Liver (tissue), 9 donors: Measurements from ENCODE around the gene GCNT1. TPM values are rescaled to one million over a fixed set of nuclear protein-coding genes. Genes with fewer than 3 reads are reported as not detected.

Experiments
- DNase-seq: peaks from one replicate; pipeline ENCODE4 v3.0.0-alpha.2; 2017; ENCODE audit warnings: low spot score
- H3K27ac ChIP-seq, 2 donors: one replicate each; pipeline ENCODE4 v1.7.0; 2013; ENCODE audit warnings: inconsistent platforms in 2 of 2, low read length in 2 of 2, control low read depth in 1 of 2, low read depth in 1 of 2, mild to moderate bottlenecking in 1 of 2
- H3K27me3 ChIP-seq, 4 donors: one replicate each; pipeline versions ENCODE4 v1.6.1 to v1.7.0; 2013; ENCODE audit warnings: low read length in 3 of 4, inconsistent platforms in 1 of 4, mild to moderate bottlenecking in 1 of 4, moderate library complexity in 1 of 4; ENCODE audit not compliant: control insufficient read depth in 4 of 4, insufficient read depth in 4 of 4
- H3K36me3 ChIP-seq, 4 donors: one replicate each; pipeline versions ENCODE4 v1.6.1 to v1.7.0; 2013; ENCODE audit warnings: low read length in 3 of 4, mild to moderate bottlenecking in 3 of 4, low read depth in 1 of 4, moderate library complexity in 1 of 4; ENCODE audit not compliant: control insufficient read depth in 4 of 4, insufficient read depth in 3 of 4
- H3K4me1 ChIP-seq, 4 donors: one replicate each; pipeline versions ENCODE4 v1.6.1 to v1.7.0; 2013; ENCODE audit warnings: low read length in 3 of 4, mild to moderate bottlenecking in 3 of 4, moderate library complexity in 1 of 4; ENCODE audit not compliant: control insufficient read depth in 4 of 4, insufficient read depth in 4 of 4
- H3K4me3 ChIP-seq, 3 donors: one replicate each; pipeline versions ENCODE4 v1.6.1 to v1.7.0; 2013; ENCODE audit warnings: low read length in 3 of 3, control low read depth in 1 of 3, low read depth in 1 of 3, mild to moderate bottlenecking in 1 of 3
- H3K9ac ChIP-seq, 2 donors: one replicate each; pipeline ENCODE4 v1.7.0; 2013; ENCODE audit warnings: low read length in 2 of 2, mild to moderate bottlenecking in 2 of 2, moderate library complexity in 2 of 2, control low read depth in 1 of 2, low read depth in 1 of 2
- H3K9me3 ChIP-seq, 4 donors: one replicate each; pipeline versions ENCODE4 v1.6.1 to v1.7.0; 2013; ENCODE audit warnings: low read length in 3 of 4; ENCODE audit not compliant: control insufficient read depth in 4 of 4
- ATF3 ChIP-seq: IDR thresholded peaks from 2 replicates; pipeline ENCODE4 v1.6.1; 2016; ENCODE audit warnings: antibody characterized with exemption
- CTCF ChIP-seq: fragments of 150-350 bp; IDR thresholded peaks from 2 replicates; pipeline ENCODE4 v1.5.1; 2017; ENCODE audit warnings: improper control_type of control experiment, low read depth, low read length; ENCODE audit not compliant: missing input control
- EGR1 ChIP-seq, 2 donors: IDR thresholded peaks; 2 replicates each; pipeline ENCODE4 v1.6.1; 2016 to 2018; ENCODE audit warnings: antibody characterized with exemption in 2 of 2, low read depth in 2 of 2
- FOXA1 ChIP-seq: IDR thresholded peaks from 2 replicates; pipeline ENCODE4 v1.6.1; 2016; ENCODE audit warnings: antibody characterized with exemption
- FOXA2 ChIP-seq: IDR thresholded peaks from 2 replicates; pipeline ENCODE4 v1.6.1; 2016; ENCODE audit warnings: antibody characterized with exemption
- GABPA ChIP-seq, 2 donors: IDR thresholded peaks in 1 of 2; conservative IDR thresholded peaks in 1 of 2; 2 replicates each; pipeline ENCODE4 v1.6.1; 2016; ENCODE audit warnings: antibody characterized with exemption in 2 of 2, mild to moderate bottlenecking in 1 of 2, moderate library complexity in 1 of 2
- HNF4A ChIP-seq, 2 donors: conservative IDR thresholded peaks; 2 replicates each; pipeline ENCODE4 v1.6.1; 2016; ENCODE audit warnings: antibody characterized with exemption in 2 of 2, mild to moderate bottlenecking in 2 of 2
- HNF4G ChIP-seq: IDR thresholded peaks from 2 replicates; pipeline ENCODE4 v1.6.1; 2016; ENCODE audit warnings: antibody characterized with exemption
- JUND ChIP-seq, 2 donors: IDR thresholded peaks; 2 replicates each; pipeline ENCODE4 v1.6.1; 2016; ENCODE audit warnings: antibody characterized with exemption in 2 of 2
- MAX ChIP-seq: IDR thresholded peaks from 2 replicates; pipeline ENCODE4 v1.6.1; 2016; ENCODE audit warnings: antibody characterized with exemption
- NR2F2 ChIP-seq: IDR thresholded peaks from 2 replicates; pipeline ENCODE4 v1.6.1; 2016; ENCODE audit warnings: antibody characterized with exemption
- RAD21 ChIP-seq, 2 donors: IDR thresholded peaks; 2 replicates each; pipeline ENCODE4 v1.6.1; 2016; ENCODE audit warnings: antibody characterized with exemption in 2 of 2, mild to moderate bottlenecking in 2 of 2
- RXRA ChIP-seq, 2 donors: IDR thresholded peaks; 2 replicates each; pipeline ENCODE4 v1.6.1; 2017 to 2018; ENCODE audit warnings: antibody characterized with exemption in 2 of 2, mild to moderate bottlenecking in 1 of 2
- SP1 ChIP-seq: IDR thresholded peaks from 2 replicates; pipeline ENCODE4 v1.6.1; 2018; ENCODE audit warnings: antibody characterized with exemption, mild to moderate bottlenecking
- TAF1 ChIP-seq: conservative IDR thresholded peaks from 2 replicates; pipeline ENCODE4 v1.6.1; 2016; ENCODE audit warnings: antibody characterized with exemption, mild to moderate bottlenecking
- YY1 ChIP-seq: IDR thresholded peaks from 2 replicates; pipeline ENCODE4 v1.6.1; 2016; ENCODE audit warnings: antibody characterized with exemption, mild to moderate bottlenecking
- WGBS: extraction: QIAGEN DNeasy Blood & Tissue Kit; methylation state at CpG from one replicate; pipeline ENCODE4 v1.1.7; 2013; 5-methylcytosine and 5-hydroxymethylcytosine counted together
- polyA plus RNA-seq, 2 donors: library from polyadenylated mRNA; stranded (reverse) in 1 of 2; unstranded in 1 of 2; fragments of 200-250 nt in 1 of 2; fragments of >200 nt in 1 of 2; fragmentation: Nextera tagmentation in 1 of 2; extraction: Ambion mirVana in 1 of 2; gene quantifications; one replicate each; pipeline versions ENCODE4 v1.2.1 to v1.2.3, GENCODE V29; 2013 to 2015
- total RNA-seq, 2 donors: library from RNA; depleted of rRNA; stranded (reverse); fragments of >200 nt; gene quantifications; one replicate each; pipeline ENCODE4 v1.2.3, GENCODE V29; 2014
- donor health status: healthy.
- donor health status: healthy.
- donor health status: healthy.
- donor health status: healthy.
- donor health status: healthy.

Gene GCNT1
- total and polyA plus RNA-seq, 4 donors, result 0.82 to 4.3 (median 2.6) TPM

- Histone ChIP-seq H3K9ac (no peak overlapping the region), H3K27me3 (no peaks in the 10 kb centered on the region)
- no peak for DNase-seq
Observed at GRCh38 chr9:76539180-76539579, 80.2 kb downstream of the GCNT1 start.

GRCh38 chr9:76542360-76542759, 83.4 kb downstream of the GCNT1 start:
- no peaks in the 10 kb centered on the region for H3K27me3 ChIP-seq
- peaks cover 0 to 1% (median 0%) of the 10 kb centered on the region in 4 donors for H3K4me1 ChIP-seq
- H3K9me3 ChIP-seq, result no peaks in the 10 kb centered on the region
- TF ChIP-seq HNF4G (no peak), RAD21 (IDR thresholded peaks at IDR 0.05) (no peak), RXRA (IDR thresholded peaks at IDR 0.05) (no peak), TAF1 (no peak), CTCF (no peak), ATF3 (no peak), FOXA2 (no peak), EGR1 (IDR thresholded peaks at IDR 0.05; ENCODE audit: low read depth in 2 of 2) (no peak), NR2F2 (no peak)
- DNase-seq, result no peak
- H3K9ac ChIP-seq, result no peak overlapping the region
- H3K4me3 ChIP-seq, result no peak overlapping the region
- H3K27ac ChIP-seq, result no peak overlapping the region
- H3K36me3 ChIP-seq, result no peaks in the 10 kb centered on the region
- WGBS, result 89% methylated on average over 5 of the region's 5 CpGs

More at GRCh38 chr9:76539180-76539579, 80.2 kb downstream of the GCNT1 start:
- TF ChIP-seq CTCF, result no peak
- TF ChIP-seq MAX, result no peak
- no peak for TF ChIP-seq FOXA2
- TF ChIP-seq YY1, result no peak
- TF ChIP-seq FOXA1, result no peak
- no peak for TF ChIP-seq ATF3
- TF ChIP-seq RAD21 (IDR thresholded peaks at IDR 0.05), result no peak
- TF ChIP-seq GABPA (IDR thresholded peaks at IDR 0.05 in 1 of 2, conservative IDR thresholded peaks at IDR 0.05 in 1 of 2), result no peak
- TF ChIP-seq EGR1 (IDR thresholded peaks at IDR 0.05; ENCODE audit: low read depth in 2 of 2), result no peak
- no peak for TF ChIP-seq SP1
- TF ChIP-seq HNF4G, result no peak
- no peak for TF ChIP-seq TAF1
- no peak for TF ChIP-seq HNF4A (conservative IDR thresholded peaks at IDR 0.05)
- TF ChIP-seq JUND (IDR thresholded peaks at IDR 0.05), result no peak
- no peak for TF ChIP-seq RXRA (IDR thresholded peaks at IDR 0.05)
- no peak overlapping the region for H3K4me3 ChIP-seq
- H3K36me3 ChIP-seq, result no peaks in the 10 kb centered on the region
- H3K4me1 ChIP-seq, result no peaks in the 10 kb centered on the region
- H3K27ac ChIP-seq, result no peak overlapping the region
- no peaks in the 10 kb centered on the region for H3K9me3 ChIP-seq
- 95% methylated on average over 1 of the region's 1 CpG for WGBS
